Loucy (cell line): ENCODE results near the gene BST1.

Experiments
- CTCF ChIP-seq: fragments of 200-600 bp; sonication (generic); conservative IDR thresholded peaks from 2 replicates; pipeline ENCODE4 v1.5.1; 2014; ENCODE audit warnings: mild to moderate bottlenecking, antibody characterized with exemption, low read length
- EZH2phosphoT487 ChIP-seq: fragments of 200-600 bp; IDR thresholded peaks from 2 replicates; pipeline ENCODE4 v1.6.1; 2018; ENCODE audit warnings: antibody characterized with exemption, mild to moderate bottlenecking, moderate library complexity, borderline replicate concordance

- TF ChIP-seq CTCF = no peak
- no peak for TF ChIP-seq EZH2phosphoT487
Observed at GRCh38 chr4:15682242-15683142, 20.4 kb upstream of the BST1 start.
